Prostate gland (tissue), 2 donors: Measurements from ENCODE around the gene HOOK2. TPM values are rescaled to one million over a fixed set of nuclear protein-coding genes. Genes with fewer than 3 reads are reported as not detected.
"Not testable (repeated sequence)": the region's sequence is repeated elsewhere in the genome, so short reads cannot be mapped to it uniquely, and the experiment has no call there.

Experiments
- DNase-seq: peaks from one replicate; pipeline ENCODE4 v3.0.0-alpha.2; 2019; ENCODE audit warnings: low spot score
- H3K27ac ChIP-seq, 2 donors: fragments of 200-600 bp; sonication (generic); 2 replicates each; pipeline ENCODE4 v1.5.1; 2017 to 2019
- H3K27me3 ChIP-seq: fragments of 200-600 bp; sonication (generic); replicated peaks from 2 replicates; pipeline ENCODE4 v1.5.1; 2019; ENCODE audit not compliant: insufficient read depth
- H3K36me3 ChIP-seq, 2 donors: fragments of 200-600 bp; sonication (generic); 1 replicate in 1 of 2; 2 replicates in 1 of 2; pipeline versions ENCODE4 v1.5.1 to v1.8.1; 2017 to 2019
- H3K4me1 ChIP-seq: fragments of 200-600 bp; sonication (generic); replicated peaks from 2 replicates; pipeline ENCODE4 v1.5.1; 2019
- H3K4me3 ChIP-seq, 2 donors: fragments of 200-600 bp; sonication (generic); 2 replicates each; pipeline ENCODE4 v1.5.1; 2017 to 2019
- H3K9me3 ChIP-seq: fragments of 200-600 bp; sonication (generic); 2 replicates; pipeline ENCODE4 v1.5.1; 2017
- POLR2A ChIP-seq: fragments of 450-650 bp; IDR thresholded peaks from one replicate; pipeline ENCODE4 v1.6.1; 2016; ENCODE audit warnings: antibody characterized with exemption, mild to moderate bottlenecking
- POLR2AphosphoS5 ChIP-seq: sonication (generic); formaldehyde crosslinking; IDR thresholded peaks from one replicate; pipeline ENCODE4 v1.6.1; 2017; ENCODE audit warnings: antibody characterized with exemption
- WGBS: methylation state at CpG from one replicate; pipeline ENCODE4 v1.1.5; 2018; 5-methylcytosine and 5-hydroxymethylcytosine counted together
- intact Hi-C: fragments of 100-400 bp; cut with DNase I; formaldehyde crosslinking; loops from one replicate; pipeline ENCODE4 v1.14.2; 2022
- total RNA-seq, 2 donors: library from RNA; depleted of rRNA; stranded (reverse); fragments of >200 nt; gene quantifications; one replicate each; pipeline ENCODE4 v1.1.0, GENCODE V29; 2016
- TF ChIP-seq, protein P1 (sequence below), 4 experiments: fragments of 200-600 bp in 2 of 4; fragments of 450-650 bp in 2 of 4; sonication (generic) in 2 of 4; IDR thresholded peaks; 1 replicate in 3 of 4; 2 replicates in 1 of 4; pipeline ENCODE4 v1.5.1; 2016 to 2019; ENCODE audit warnings: antibody characterized with exemption in 4 of 4, mild to moderate bottlenecking in 2 of 4, moderate library complexity in 2 of 4

HOOK2 gene
- total RNA-seq, 2 donors from 2014 or later: 49.6 to 126 TPM

DNA sequence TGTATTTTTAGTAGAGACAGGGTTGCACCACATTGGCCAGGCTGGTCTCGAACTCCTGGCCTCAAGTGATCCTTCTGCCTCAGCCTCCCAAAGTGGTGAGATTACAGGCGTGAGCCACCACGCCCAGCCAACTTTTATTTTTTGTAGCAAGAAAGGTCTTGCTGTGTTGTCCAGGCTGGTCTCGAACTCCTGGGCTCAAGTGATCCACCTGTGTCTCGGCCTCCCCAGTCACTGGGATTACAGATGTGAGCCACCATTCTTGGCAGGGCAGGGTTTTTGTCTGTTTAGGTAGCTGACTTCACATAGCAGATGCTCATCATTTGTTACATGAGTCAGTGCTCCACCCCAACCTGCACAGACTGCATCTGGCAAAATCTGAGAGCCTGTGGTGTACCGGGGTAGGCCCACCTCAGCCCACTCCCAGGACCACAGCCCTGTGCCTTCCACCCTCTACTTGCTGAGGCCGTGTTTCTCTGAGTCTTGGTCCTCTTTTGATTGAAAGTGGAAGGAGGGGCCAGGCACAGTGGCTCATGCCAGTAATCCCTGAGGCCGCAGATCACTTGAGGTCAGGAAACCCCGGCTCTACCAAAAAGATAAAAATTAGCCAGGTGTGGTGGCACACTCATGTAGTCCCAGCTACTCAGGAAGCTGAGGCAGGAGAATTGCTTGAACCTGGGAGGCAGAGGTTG, 47.5 kb downstream of the HOOK2 start:
- H3K4me3 ChIP-seq: no peak overlapping the region
- no peak overlapping the region for H3K27ac ChIP-seq
- H3K4me1 ChIP-seq: peaks cover 13% of the 10 kb centered on the region
- no peaks in the 10 kb centered on the region for H3K9me3 ChIP-seq
- WGBS: 97% methylated on average over 9 of the region's 9 CpGs
- intact Hi-C loops: loop anchor here (10.0 kb wide), 1 partner anchor 67 kb away; the partner anchor contains the start of gene JUNB
- DNase-seq: no peak
- TF ChIP-seq, protein P1, sequence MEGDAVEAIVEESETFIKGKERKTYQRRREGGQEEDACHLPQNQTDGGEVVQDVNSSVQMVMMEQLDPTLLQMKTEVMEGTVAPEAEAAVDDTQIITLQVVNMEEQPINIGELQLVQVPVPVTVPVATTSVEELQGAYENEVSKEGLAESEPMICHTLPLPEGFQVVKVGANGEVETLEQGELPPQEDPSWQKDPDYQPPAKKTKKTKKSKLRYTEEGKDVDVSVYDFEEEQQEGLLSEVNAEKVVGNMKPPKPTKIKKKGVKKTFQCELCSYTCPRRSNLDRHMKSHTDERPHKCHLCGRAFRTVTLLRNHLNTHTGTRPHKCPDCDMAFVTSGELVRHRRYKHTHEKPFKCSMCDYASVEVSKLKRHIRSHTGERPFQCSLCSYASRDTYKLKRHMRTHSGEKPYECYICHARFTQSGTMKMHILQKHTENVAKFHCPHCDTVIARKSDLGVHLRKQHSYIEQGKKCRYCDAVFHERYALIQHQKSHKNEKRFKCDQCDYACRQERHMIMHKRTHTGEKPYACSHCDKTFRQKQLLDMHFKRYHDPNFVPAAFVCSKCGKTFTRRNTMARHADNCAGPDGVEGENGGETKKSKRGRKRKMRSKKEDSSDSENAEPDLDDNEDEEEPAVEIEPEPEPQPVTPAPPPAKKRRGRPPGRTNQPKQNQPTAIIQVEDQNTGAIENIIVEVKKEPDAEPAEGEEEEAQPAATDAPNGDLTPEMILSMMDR (IDR thresholded peaks at IDR 0.05): no peak
- peaks cover 0 to 6% of the 10 kb centered on the region in 2 donors for H3K36me3 ChIP-seq
- H3K27me3 ChIP-seq: no peaks in the 10 kb centered on the region

DNA sequence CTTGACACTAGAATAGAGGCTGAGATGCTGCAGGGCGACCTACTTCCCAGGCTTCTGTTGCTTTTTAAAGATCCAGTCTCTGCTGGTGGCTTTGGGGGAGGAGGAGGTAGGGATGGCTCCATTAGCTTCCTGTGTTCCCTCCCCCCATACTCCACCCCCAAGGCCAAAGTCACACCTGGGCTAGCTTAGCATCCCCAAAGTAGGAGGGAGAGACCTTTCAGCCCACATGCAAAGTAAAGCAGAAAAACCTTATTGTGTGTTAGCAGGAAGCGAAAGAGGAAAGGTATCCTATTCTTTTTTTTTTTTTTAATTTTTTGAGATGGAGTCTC, 48.4 kb downstream of the HOOK2 start:
- Histone ChIP-seq H3K36me3 (peaks cover 0 to 6% of the 10 kb centered on the region in 2 donors), H3K4me3 (no peak overlapping the region), H3K27me3 (no peaks in the 10 kb centered on the region), H3K27ac (no peak overlapping the region), H3K4me1 (peaks cover 6% of the 10 kb centered on the region), H3K9me3 (no peaks in the 10 kb centered on the region)
- intact Hi-C loops: loop anchor here (10.0 kb wide), 1 partner anchor 68 kb away; the partner anchor contains the start of gene JUNB
- WGBS: 95% methylated on average over 2 of the region's 2 CpGs
- no peak for DNase-seq
- TF ChIP-seq POLR2AphosphoS5 (no peak), POLR2A (no peak)
- TF ChIP-seq, protein P1 (IDR thresholded peaks at IDR 0.05): no peak

DNA sequence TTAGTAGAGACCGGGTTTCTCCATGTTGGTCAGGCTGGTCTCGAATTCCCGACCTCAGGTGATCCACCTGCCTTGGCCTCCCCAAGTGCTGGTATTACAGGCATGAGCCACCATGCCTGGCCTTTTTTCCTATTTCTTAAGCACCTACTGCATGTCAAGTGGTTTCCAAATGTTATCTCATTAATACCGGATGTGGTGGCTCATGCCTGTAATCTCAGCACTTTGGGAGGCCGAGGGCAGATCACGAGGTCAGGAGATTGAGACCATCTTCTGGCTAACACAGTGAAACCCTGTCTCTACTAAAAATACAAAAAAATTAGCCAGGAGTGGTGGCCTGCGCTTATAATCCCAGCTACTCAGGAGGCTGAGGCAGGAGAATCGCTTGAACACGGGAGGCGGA, 49.7 kb downstream of the HOOK2 start:
- WGBS: 96% methylated on average over 10 of the region's 10 CpGs
- not testable (repeated sequence) for H3K4me1 ChIP-seq, H3K27ac ChIP-seq, H3K36me3 ChIP-seq, H3K27me3 ChIP-seq, DNase-seq, H3K4me3 ChIP-seq, H3K9me3 ChIP-seq
- intact Hi-C loops: loop anchor here (10.0 kb wide), 1 partner anchor 69 kb away; the partner anchor contains the start of gene JUNB

DNA sequence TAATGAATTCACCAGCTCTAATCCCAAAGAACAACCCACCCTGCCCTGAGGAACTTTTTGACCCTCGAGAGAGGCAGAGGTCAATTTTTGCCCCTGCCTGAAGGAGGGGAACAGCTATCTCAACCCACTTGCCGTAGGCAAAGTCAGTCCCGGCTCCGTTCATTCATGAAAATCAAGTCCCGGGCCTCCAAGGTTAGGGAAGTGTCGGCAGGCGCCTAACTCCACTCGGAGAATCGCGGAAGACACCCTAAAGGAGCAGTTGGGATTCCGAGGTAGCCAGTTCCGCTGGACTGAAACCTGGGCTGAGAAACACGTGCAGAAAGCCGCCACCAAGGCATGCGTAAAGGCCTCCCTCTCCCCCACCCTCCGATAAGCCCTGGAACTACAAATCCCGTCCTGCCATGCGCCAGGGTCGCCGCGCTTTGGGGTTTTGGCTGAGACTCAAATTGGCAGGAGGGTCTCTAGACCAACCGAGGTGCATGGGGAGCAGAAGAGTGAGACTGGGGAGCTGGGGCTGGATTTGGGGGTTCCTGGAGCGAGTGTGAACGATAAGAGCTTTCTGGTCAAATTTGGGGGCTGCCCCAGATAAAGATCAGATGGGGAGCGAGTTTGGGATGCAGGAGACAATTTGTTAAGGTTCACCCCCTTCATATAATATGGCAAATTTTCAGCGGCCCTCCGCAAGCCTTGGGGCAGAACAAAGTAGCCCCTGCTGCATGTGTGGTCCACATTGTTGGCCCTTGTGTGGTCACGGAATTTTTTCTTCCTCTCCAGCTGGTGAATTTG, 51.5 kb downstream of the HOOK2 start, which contains the start of gene TNPO2:
Gene TNPO2 (minus strand): TSS at position 292 of the 786 bp plus-strand sequence. CDS start 2,955 bp downstream, outside the sequence.
- WGBS: 2% methylated on average over 27 of the region's 28 CpGs
- Histone ChIP-seq H3K4me3 (peak within 1 kb of the TSS; percentile 75 to 83), H3K4me1 (peaks cover 11% of the 10 kb centered on the region), H3K27me3 (no peaks in the 10 kb centered on the region), H3K36me3 (peaks cover 0 to 1% of the 10 kb centered on the region in 2 donors), H3K27ac (peak within 1 kb of the TSS; percentile 87 to 95), H3K9me3 (no peaks in the 10 kb centered on the region)
- intact Hi-C loops: loop anchor here (10.0 kb wide), 1 partner anchor 71 kb away; the partner anchor contains the start of gene JUNB
- DNase-seq: peak; percentile 35
- TF ChIP-seq POLR2A (no peak), POLR2AphosphoS5 (peak; percentile 58)
- TF ChIP-seq, protein P1 (IDR thresholded peaks at IDR 0.05): no peak

DNA sequence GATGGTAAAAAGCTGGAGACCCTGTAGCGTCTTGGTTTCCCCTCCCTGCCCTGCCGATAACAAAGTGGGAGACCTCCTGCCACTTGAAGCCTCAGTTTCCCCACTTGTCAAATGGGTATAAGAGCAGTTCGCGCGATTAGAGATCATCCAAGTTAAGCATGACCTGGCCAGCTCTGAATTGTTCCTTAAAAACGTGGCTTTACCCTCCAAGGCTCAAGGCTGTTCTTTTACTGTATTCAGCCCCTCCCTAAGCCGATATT, 52.0 kb downstream of the HOOK2 start:
- Histone ChIP-seq H3K4me1 (peaks cover 11% of the 10 kb centered on the region), H3K27ac (peak overlapping the region; percentile 87 to 95), H3K9me3 (no peaks in the 10 kb centered on the region), H3K27me3 (no peaks in the 10 kb centered on the region), H3K36me3 (peaks cover 0 to 6% of the 10 kb centered on the region in 2 donors), H3K4me3 (peak overlapping the region; percentile 75 to 83)
- intact Hi-C loops: loop anchor here (10.0 kb wide), 1 partner anchor 71 kb away; the partner anchor contains the start of gene JUNB
- no peak for DNase-seq
- TF ChIP-seq POLR2AphosphoS5: no peak
- TF ChIP-seq, protein P1 (IDR thresholded peaks at IDR 0.05): no peak
- TF ChIP-seq POLR2A: no peak
- 1% methylated on average over 7 of the region's 7 CpGs for whole genome bisulfite sequencing
